Measurements from ENCODE around the gene FZD1.

Gene FZD1

GRCh38 chr7:91233212-91233611 lies 31.0 kb upstream of the FZD1 start:
- DNase-seq (ENCODE audit: low spot score), result no peak
- in situ Hi-C loops (cut with MboI; ENCODE audit: low sequenced_read_pairs, unreplicated experiment), result no loop called here
- no peak for TF ChIP-seq CTCF (IDR thresholded peaks at IDR 0.05; ENCODE audit: borderline replicate concordance, control extremely low read depth, extremely low read depth, insufficient read depth, missing control alignments)

GRCh38 chr7:91235211-91235832 lies 28.9 kb upstream of the FZD1 start:
- DNase-seq (ENCODE audit: low spot score), result no peak
- in situ Hi-C loops (cut with MboI; ENCODE audit: low sequenced_read_pairs, unreplicated experiment), result no loop called here
- TF ChIP-seq CTCF (IDR thresholded peaks at IDR 0.05; ENCODE audit: borderline replicate concordance, control extremely low read depth, extremely low read depth, insufficient read depth, missing control alignments), result no peak

- TF ChIP-seq CTCF (IDR thresholded peaks at IDR 0.05; ENCODE audit: borderline replicate concordance, control extremely low read depth, extremely low read depth, insufficient read depth, missing control alignments), result no peak
- no peak for DNase-seq (ENCODE audit: low spot score)
- in situ Hi-C loops (cut with MboI; ENCODE audit: low sequenced_read_pairs, unreplicated experiment), result no loop called here
Measured at GRCh38 chr7:91239171-91239604, 25.0 kb upstream of the FZD1 start.

DNA sequence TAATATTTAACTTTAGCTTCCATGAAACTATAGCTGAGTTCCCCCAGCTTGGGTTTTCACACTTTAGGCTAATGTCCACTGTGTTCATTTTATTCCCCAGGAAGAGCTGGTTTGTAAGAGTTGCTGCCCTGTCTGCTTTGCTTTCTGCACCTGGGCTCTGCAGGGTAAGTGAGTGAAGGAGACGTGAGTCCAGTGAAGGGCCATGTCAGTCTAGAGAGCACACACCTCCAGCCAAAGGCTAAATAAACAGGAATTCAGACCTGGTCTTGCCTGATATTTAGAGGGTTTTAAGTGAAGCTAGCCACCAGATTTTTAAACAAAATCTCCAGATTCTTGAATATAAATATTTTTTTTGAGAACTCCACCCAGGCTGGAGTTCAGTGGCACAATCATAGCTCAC lies 24.5 kb upstream of the FZD1 start:
- in situ Hi-C loops (cut with MboI; ENCODE audit: low sequenced_read_pairs, unreplicated experiment), result no loop called here
- no peak for TF ChIP-seq CTCF (IDR thresholded peaks at IDR 0.05; ENCODE audit: borderline replicate concordance, control extremely low read depth, extremely low read depth, insufficient read depth, missing control alignments)
- DNase-seq (ENCODE audit: low spot score), result no peak

- TF ChIP-seq CTCF (IDR thresholded peaks at IDR 0.05; ENCODE audit: borderline replicate concordance, control extremely low read depth, extremely low read depth, insufficient read depth, missing control alignments), result no peak
- in situ Hi-C loops (cut with MboI; ENCODE audit: low sequenced_read_pairs, unreplicated experiment), result no loop called here
- DNase-seq (ENCODE audit: low spot score), result no peak
Measured at GRCh38 chr7:91240376-91240941, 23.8 kb upstream of the FZD1 start.

DNA sequence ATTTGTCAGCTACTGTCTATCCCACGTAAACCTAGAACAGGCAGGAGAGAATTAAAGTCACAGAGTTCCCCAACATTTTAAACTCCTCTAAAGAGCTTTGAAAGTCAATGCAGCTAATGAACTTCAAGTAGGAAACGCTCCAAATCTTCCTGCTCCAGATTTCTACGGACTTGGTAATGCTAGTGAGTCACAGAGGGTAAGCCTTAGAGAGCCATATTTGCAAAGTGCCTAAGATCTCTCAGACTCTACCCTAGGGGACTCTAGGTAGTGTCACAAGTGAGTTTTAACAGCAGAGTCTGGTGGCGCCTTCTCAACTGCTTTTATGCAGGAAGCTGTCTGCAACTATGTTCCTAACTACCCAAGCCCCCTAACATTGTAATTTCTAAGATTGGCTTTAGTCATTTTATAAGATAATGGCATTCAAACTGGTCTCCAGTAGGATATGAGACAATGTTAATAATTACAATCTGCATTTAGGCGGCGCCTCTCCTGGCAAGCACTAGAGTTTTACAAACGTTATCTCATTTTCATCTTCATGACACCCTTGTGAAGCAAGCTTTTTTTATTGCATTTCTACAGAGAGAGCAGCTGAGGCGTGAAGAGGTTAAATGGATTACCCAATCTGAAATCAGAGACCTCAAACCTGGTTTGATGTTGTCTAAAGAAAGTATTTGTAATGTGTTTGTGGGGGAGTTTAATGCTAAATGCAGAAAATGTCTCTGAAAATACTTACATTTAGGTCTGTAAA lies 22.0 kb upstream of the FZD1 start:
- no peak for TF ChIP-seq CTCF (IDR thresholded peaks at IDR 0.05; ENCODE audit: borderline replicate concordance, control extremely low read depth, extremely low read depth, insufficient read depth, missing control alignments)
- in situ Hi-C loops (cut with MboI; ENCODE audit: low sequenced_read_pairs, unreplicated experiment), result no loop called here
- DNase-seq (ENCODE audit: low spot score), result no peak

Data from GM13976 (cell line).